IPS-20b (cell line): Measurements from ENCODE around the gene ORMDL1.

Source experiments
- H3K27ac ChIP-seq: one replicate; pipeline ENCODE4 v1.5.1; 2013; ENCODE audit warnings: low read length
- H3K27me3 ChIP-seq: 2 replicates; pipeline ENCODE4 v1.6.1; 2013; ENCODE audit warnings: mild to moderate bottlenecking, low read length, inconsistent platforms; ENCODE audit not compliant: insufficient read depth
- H3K36me3 ChIP-seq: 2 replicates; pipeline ENCODE4 v1.6.1; 2013; ENCODE audit warnings: low read depth, mild to moderate bottlenecking, inconsistent platforms, low read length, moderate library complexity; ENCODE audit not compliant: insufficient read depth
- H3K4me1 ChIP-seq: 2 replicates; pipeline ENCODE4 v1.6.1; 2013; ENCODE audit warnings: mild to moderate bottlenecking, control low read depth, inconsistent platforms, low read length, moderate library complexity; ENCODE audit not compliant: insufficient read depth
- H3K4me3 ChIP-seq: 2 replicates; pipeline ENCODE4 v1.5.1; 2013; ENCODE audit warnings: mild to moderate bottlenecking, low read length, inconsistent platforms
- H3K9ac ChIP-seq: 2 replicates; pipeline ENCODE4 v1.6.1; 2013; ENCODE audit warnings: low read depth, mild to moderate bottlenecking, inconsistent platforms, low read length, moderate library complexity
- H3K9me3 ChIP-seq: 2 replicates; pipeline ENCODE4 v1.6.1; 2013; ENCODE audit warnings: mild to moderate bottlenecking, low read depth, low read length, inconsistent platforms; ENCODE audit not compliant: insufficient read depth

ORMDL1 gene

GRCh38 chr2:189783927-189784867 lies at the start of gene ORMDL1, which contains the start of gene PMS1:
TSS of gene ORMDL1 (minus strand) at chr2:189784339. CDS start at chr2:189782595, 1,744 bp downstream.
TSS of gene PMS1 (plus strand) at chr2:189784450. CDS start at chr2:189791810, 7,360 bp downstream.
- 0 out of 2 replicates have a peak, but pooled peaks cover 3% of the 10 kb centered on the region for H3K4me1 ChIP-seq
- H3K4me3 ChIP-seq = peak within 1 kb of the TSS; percentile 96
- no peaks in the 10 kb centered on the region for H3K9me3 ChIP-seq
- H3K27ac ChIP-seq = peak within 1 kb of the TSS; percentile 90
- H3K27me3 ChIP-seq = no peaks in the 10 kb centered on the region
- H3K9ac ChIP-seq = peak within 1 kb of the TSS; percentile 97
- H3K36me3 ChIP-seq = peaks cover 46% of the 10 kb centered on the region

- no peak overlapping the region for H3K27ac ChIP-seq
- no peaks in the 10 kb centered on the region for H3K27me3 ChIP-seq
- H3K36me3 ChIP-seq = peaks cover 10% of the 10 kb centered on the region; the same call in 1 of the 2 replicates
- H3K4me3 ChIP-seq = no peak overlapping the region
- H3K4me1 ChIP-seq = peaks cover 7% of the 10 kb centered on the region; the same call in 1 of the 2 replicates
- H3K9ac ChIP-seq = no peak overlapping the region
- H3K9me3 ChIP-seq = no peaks in the 10 kb centered on the region
These were observed 46.4 kb upstream of the ORMDL1 start for GRCh38 chr2:189830510-189830909.

- no peak overlapping the region for H3K9ac ChIP-seq
- H3K27ac ChIP-seq = no peak overlapping the region
- no peaks in the 10 kb centered on the region for H3K27me3 ChIP-seq
- peaks cover 8% of the 10 kb centered on the region; the same call in 1 of the 2 replicates for H3K4me1 ChIP-seq
- H3K4me3 ChIP-seq = no peak overlapping the region
- H3K9me3 ChIP-seq = no peaks in the 10 kb centered on the region
- peaks cover 13% of the 10 kb centered on the region; the same call in 1 of the 2 replicates for H3K36me3 ChIP-seq
These were observed 45.1 kb upstream of the ORMDL1 start for GRCh38 chr2:189829102-189829833.

GRCh38 chr2:189826039-189826438 lies 41.9 kb upstream of the ORMDL1 start:
- Histone ChIP-seq H3K27me3 (no peaks in the 10 kb centered on the region), H3K9ac (no peak overlapping the region; the same call in 1 of the 2 replicates), H3K4me3 (no peak overlapping the region), H3K4me1 (peaks cover 8% of the 10 kb centered on the region; the same call in 1 of the 2 replicates), H3K27ac (no peak overlapping the region), H3K36me3 (peaks cover 9% of the 10 kb centered on the region; the same call in 1 of the 2 replicates), H3K9me3 (no peaks in the 10 kb centered on the region)

- Histone ChIP-seq H3K9ac (no peak overlapping the region), H3K4me1 (peaks cover 8% of the 10 kb centered on the region; the same call in 1 of the 2 replicates), H3K27ac (no peak overlapping the region), H3K27me3 (no peaks in the 10 kb centered on the region), H3K4me3 (no peak overlapping the region), H3K9me3 (no peaks in the 10 kb centered on the region), H3K36me3 (peaks cover 11% of the 10 kb centered on the region)
These were observed 40.7 kb upstream of the ORMDL1 start for GRCh38 chr2:189824694-189825396.

- Histone ChIP-seq H3K36me3 (peaks cover 32% of the 10 kb centered on the region), H3K4me1 (peaks cover 8% of the 10 kb centered on the region; the same call in 1 of the 2 replicates), H3K9ac (no peak overlapping the region), H3K9me3 (no peaks in the 10 kb centered on the region), H3K27ac (no peak overlapping the region), H3K27me3 (no peaks in the 10 kb centered on the region), H3K4me3 (no peak overlapping the region)
These were observed 38.0 kb upstream of the ORMDL1 start for GRCh38 chr2:189821953-189822748.

GRCh38 chr2:189819297-189819704 lies 35.2 kb upstream of the ORMDL1 start:
- Histone ChIP-seq H3K27me3 (no peaks in the 10 kb centered on the region), H3K4me3 (no peak overlapping the region), H3K9me3 (no peaks in the 10 kb centered on the region), H3K27ac (no peak overlapping the region), H3K4me1 (no peaks in the 10 kb centered on the region), H3K36me3 (peaks cover 35% of the 10 kb centered on the region), H3K9ac (no peak overlapping the region)

- Histone ChIP-seq H3K36me3 (peaks cover 40% of the 10 kb centered on the region), H3K9ac (no peak overlapping the region), H3K4me3 (no peak overlapping the region), H3K27me3 (no peaks in the 10 kb centered on the region), H3K27ac (no peak overlapping the region), H3K9me3 (no peaks in the 10 kb centered on the region), H3K4me1 (no peaks in the 10 kb centered on the region)
These were observed 34.3 kb upstream of the ORMDL1 start for GRCh38 chr2:189818249-189819038.

GRCh38 chr2:189803431-189803830 lies 19.3 kb upstream of the ORMDL1 start:
- H3K27me3 ChIP-seq = no peaks in the 10 kb centered on the region
- H3K27ac ChIP-seq = no peak overlapping the region
- H3K9ac ChIP-seq = no peak overlapping the region
- H3K4me1 ChIP-seq = no peaks in the 10 kb centered on the region
- H3K36me3 ChIP-seq = peaks cover 65% of the 10 kb centered on the region
- H3K4me3 ChIP-seq = no peak overlapping the region
- H3K9me3 ChIP-seq = no peaks in the 10 kb centered on the region

- Histone ChIP-seq H3K4me1 (no peaks in the 10 kb centered on the region), H3K36me3 (peaks cover 68% of the 10 kb centered on the region), H3K27ac (no peak overlapping the region), H3K27me3 (no peaks in the 10 kb centered on the region), H3K9me3 (no peaks in the 10 kb centered on the region), H3K4me3 (no peak overlapping the region), H3K9ac (no peak overlapping the region)
These were observed 18.3 kb upstream of the ORMDL1 start for GRCh38 chr2:189802396-189802912.
